COLO668 (cell line): Measurements from ENCODE around the gene STK25.
A peak's percentile ranks its signal among the peaks of the same experiment; 100 is the strongest.

Experiments used
- DNase-seq: peaks from one replicate; lab custom pipeline; 2025; ENCODE audit not compliant: unreplicated experiment; lab: John Stamatoyannopoulos, UW

Gene STK25

GRCh38 chr2:241508240-241509154, at the start of gene STK25:
Gene STK25 (minus strand): TSS chr2:241508584. CDS start chr2:241508035, 549 bp downstream.
- peak; percentile 99 for DNase-seq

- DNase-seq = no peak
Measured at GRCh38 chr2:241556746-241557145, 48.4 kb upstream of the STK25 start.

- DNase-seq = peak; percentile 34
Measured at GRCh38 chr2:241555711-241556110, 47.3 kb upstream of the STK25 start.

- DNase-seq = no peak
Measured at GRCh38 chr2:241554610-241555322, 46.4 kb upstream of the STK25 start.

GRCh38 chr2:241553981-241554380, 45.6 kb upstream of the STK25 start:
- no peak for DNase-seq

GRCh38 chr2:241553512-241553830, 45.1 kb upstream of the STK25 start:
- no peak for DNase-seq

- no peak for DNase-seq
Measured at GRCh38 chr2:241551998-241552737, 43.8 kb upstream of the STK25 start.

- no peak for DNase-seq
Measured at GRCh38 chr2:241551599-241551997, 43.2 kb upstream of the STK25 start.

GRCh38 chr2:241550616-241551580, 42.5 kb upstream of the STK25 start:
- no peak for DNase-seq

GRCh38 chr2:241548451-241548835, 40.1 kb upstream of the STK25 start:
- no peak for DNase-seq

GRCh38 chr2:241547781-241548450, 39.5 kb upstream of the STK25 start:
- no peak for DNase-seq

- DNase-seq = no peak
Measured at GRCh38 chr2:241546771-241547498, 38.6 kb upstream of the STK25 start.

GRCh38 chr2:241545523-241546473, 37.4 kb upstream of the STK25 start:
- DNase-seq = no peak

GRCh38 chr2:241545106-241545505, 36.7 kb upstream of the STK25 start:
- no peak for DNase-seq

GRCh38 chr2:241542278-241542605, 33.9 kb upstream of the STK25 start:
- no peak for DNase-seq

- no peak for DNase-seq
Measured at GRCh38 chr2:241541564-241542277, 33.3 kb upstream of the STK25 start.

- peak; percentile 72 for DNase-seq
Measured at GRCh38 chr2:241540771-241541561, 32.6 kb upstream of the STK25 start.
